ENCODE data around the gene MKLN1. TPM values are rescaled to one million over a fixed set of nuclear protein-coding genes. Genes with fewer than 3 reads are reported as not detected.

The MKLN1 gene
- total RNA-seq, 1 experiment from 2014 or later, result 90.2 TPM

DNA sequence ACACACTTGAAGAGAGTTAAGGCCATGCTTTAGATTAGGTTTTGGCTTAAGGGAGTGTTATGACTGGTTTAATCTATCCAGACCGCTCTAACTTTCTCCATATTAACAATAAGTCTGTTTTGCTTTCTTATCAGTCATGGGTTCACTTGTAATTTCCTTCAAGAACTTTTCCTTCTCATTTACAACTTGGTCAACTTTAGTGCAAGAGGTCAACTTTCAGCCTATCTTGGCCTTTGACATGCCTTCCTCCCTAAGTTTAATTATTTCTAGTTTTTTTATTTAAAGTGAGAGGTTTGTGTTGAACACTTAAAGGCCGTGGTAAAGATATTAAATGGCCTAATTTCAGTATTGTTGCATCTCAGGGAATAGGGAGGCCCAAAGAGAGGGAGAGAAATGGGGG lies 75.6 kb downstream of the MKLN1 start:
- BruUV-seq (replicated peaks), result no TSS peak
- H3K36me3 ChIP-seq (ENCODE audit: insufficient read depth, low read length, poor library complexity, severe bottlenecking), result peaks cover 48% of the 10 kb centered on the region
- intact Hi-C loops (cut with micrococcal nuclease; ENCODE audit: unreplicated experiment), result no loop called here
- no peaks in the 10 kb centered on the region for H3K27me3 ChIP-seq (replicated peaks; ENCODE audit: insufficient read depth, low read depth, low read length, poor library complexity)
- H3K9me3 ChIP-seq (ENCODE audit: low read depth, low read length, poor library complexity, severe bottlenecking), result peaks cover 16% of the 10 kb centered on the region
- ChIA-PET POLR2A (ENCODE audit: low non-redundant PET) (no interaction called here), CTCF (no interaction called here)
- H3K4me1 ChIP-seq (ENCODE audit: insufficient read depth, low read length, poor library complexity, severe bottlenecking), result no peaks in the 10 kb centered on the region
- TF ChIP-seq, protein P1, sequence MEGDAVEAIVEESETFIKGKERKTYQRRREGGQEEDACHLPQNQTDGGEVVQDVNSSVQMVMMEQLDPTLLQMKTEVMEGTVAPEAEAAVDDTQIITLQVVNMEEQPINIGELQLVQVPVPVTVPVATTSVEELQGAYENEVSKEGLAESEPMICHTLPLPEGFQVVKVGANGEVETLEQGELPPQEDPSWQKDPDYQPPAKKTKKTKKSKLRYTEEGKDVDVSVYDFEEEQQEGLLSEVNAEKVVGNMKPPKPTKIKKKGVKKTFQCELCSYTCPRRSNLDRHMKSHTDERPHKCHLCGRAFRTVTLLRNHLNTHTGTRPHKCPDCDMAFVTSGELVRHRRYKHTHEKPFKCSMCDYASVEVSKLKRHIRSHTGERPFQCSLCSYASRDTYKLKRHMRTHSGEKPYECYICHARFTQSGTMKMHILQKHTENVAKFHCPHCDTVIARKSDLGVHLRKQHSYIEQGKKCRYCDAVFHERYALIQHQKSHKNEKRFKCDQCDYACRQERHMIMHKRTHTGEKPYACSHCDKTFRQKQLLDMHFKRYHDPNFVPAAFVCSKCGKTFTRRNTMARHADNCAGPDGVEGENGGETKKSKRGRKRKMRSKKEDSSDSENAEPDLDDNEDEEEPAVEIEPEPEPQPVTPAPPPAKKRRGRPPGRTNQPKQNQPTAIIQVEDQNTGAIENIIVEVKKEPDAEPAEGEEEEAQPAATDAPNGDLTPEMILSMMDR (conservative IDR thresholded peaks at IDR 0.05; ENCODE audit: low read depth, low read length), result no peak
- TF ChIP-seq EZH2 (IDR thresholded peaks at IDR 0.05; ENCODE audit: borderline replicate concordance, low read depth, low read length, poor library complexity, severe bottlenecking), result no peak
- no peak for DNase-seq (ENCODE audit: low spot score)
- H3K27ac ChIP-seq (ENCODE audit: low read depth, low read length, poor library complexity, severe bottlenecking), result no peak overlapping the region
- H3K4me3 ChIP-seq (ENCODE audit: low read depth, low read length, poor library complexity, severe bottlenecking), result no peak overlapping the region

DNA sequence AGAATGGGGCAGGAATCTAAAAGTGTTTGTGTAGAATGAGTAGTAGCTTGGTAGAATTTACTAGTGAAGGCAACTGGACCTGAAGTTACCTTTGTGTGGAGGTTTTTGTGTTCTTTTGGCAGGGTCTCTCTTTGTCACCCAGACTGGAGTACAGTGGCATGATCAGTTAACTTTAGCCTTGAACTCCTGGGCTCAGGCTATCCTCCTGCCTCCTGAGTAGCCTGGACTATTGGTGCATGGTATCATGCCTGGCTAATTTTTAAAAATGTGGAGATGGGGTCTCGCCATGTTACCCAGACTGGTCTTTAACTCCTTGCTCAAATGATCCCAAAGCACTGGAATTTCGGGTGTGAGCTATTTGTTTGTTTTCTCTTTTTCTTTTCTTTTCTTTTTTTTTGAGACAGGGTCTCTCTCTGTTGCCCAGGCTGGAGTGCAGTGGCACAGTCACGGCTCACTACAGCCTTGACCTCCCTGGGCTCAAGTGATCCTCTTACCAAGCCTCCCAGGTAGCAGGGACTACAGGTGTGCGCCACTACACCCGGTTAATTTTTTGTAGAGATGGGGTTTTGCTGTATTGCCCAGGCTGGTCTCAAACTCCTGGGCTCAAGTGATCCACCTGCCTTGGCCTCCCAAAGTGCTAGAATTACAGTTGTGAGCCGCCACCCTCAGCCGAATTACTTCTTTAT lies 76.7 kb downstream of the MKLN1 start:
- no peak overlapping the region for H3K4me3 ChIP-seq (ENCODE audit: low read depth, low read length, poor library complexity, severe bottlenecking)
- H3K4me1 ChIP-seq (ENCODE audit: insufficient read depth, low read length, poor library complexity, severe bottlenecking), result no peaks in the 10 kb centered on the region
- H3K27ac ChIP-seq (ENCODE audit: low read depth, low read length, poor library complexity, severe bottlenecking), result no peak overlapping the region
- H3K9me3 ChIP-seq (ENCODE audit: low read depth, low read length, poor library complexity, severe bottlenecking), result peaks cover 16% of the 10 kb centered on the region
- TF ChIP-seq, protein P1 (conservative IDR thresholded peaks at IDR 0.05; ENCODE audit: low read depth, low read length), result no peak
- TF ChIP-seq EZH2 (IDR thresholded peaks at IDR 0.05; ENCODE audit: borderline replicate concordance, low read depth, low read length, poor library complexity, severe bottlenecking), result no peak
- DNase-seq (ENCODE audit: low spot score), result no peak
- no peaks in the 10 kb centered on the region for H3K27me3 ChIP-seq (replicated peaks; ENCODE audit: insufficient read depth, low read depth, low read length, poor library complexity)
- H3K36me3 ChIP-seq (ENCODE audit: insufficient read depth, low read length, poor library complexity, severe bottlenecking), result peaks cover 40% of the 10 kb centered on the region
- intact Hi-C loops (cut with micrococcal nuclease; ENCODE audit: unreplicated experiment), result no loop called here
- BruUV-seq (replicated peaks), result no TSS peak
- POLR2A ChIA-PET (ENCODE audit: low non-redundant PET), result no interaction called here
- CTCF ChIA-PET, result no interaction called here

DNA sequence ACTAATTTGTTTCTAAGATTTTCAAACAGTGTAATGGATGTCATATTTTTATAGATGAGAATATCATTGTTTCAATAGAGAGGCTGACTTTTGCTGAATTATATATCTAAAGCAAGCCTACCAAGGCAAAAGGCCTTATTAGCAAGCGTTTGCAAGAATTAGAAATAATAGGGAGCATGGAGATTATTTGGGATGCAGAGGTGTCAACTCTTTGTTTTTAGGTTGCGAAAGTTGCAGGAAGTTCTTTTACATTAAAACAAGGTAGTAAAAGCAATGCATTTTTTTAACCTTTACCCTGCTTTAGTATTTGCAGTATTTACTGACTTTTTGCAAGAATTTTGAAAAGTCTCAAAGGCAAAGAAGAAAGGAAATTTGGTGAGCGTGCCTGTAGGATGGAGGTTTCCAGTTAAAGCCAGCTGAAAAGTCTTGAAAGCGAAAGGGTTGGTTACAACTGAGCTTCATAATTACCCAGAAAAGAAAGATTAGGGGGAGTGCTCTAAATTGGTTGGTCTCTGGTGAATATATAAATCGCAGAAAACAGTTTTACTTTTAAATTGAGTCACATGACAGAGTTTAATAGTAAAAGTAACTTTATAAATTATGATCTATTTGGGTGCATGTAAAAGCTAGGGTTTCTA lies 81.6 kb downstream of the MKLN1 start:
- Histone ChIP-seq H3K9me3 (ENCODE audit: low read depth, low read length, poor library complexity, severe bottlenecking) (no peaks in the 10 kb centered on the region), H3K4me3 (ENCODE audit: low read depth, low read length, poor library complexity, severe bottlenecking) (no peak overlapping the region), H3K27me3 (replicated peaks; ENCODE audit: insufficient read depth, low read depth, low read length, poor library complexity) (no peaks in the 10 kb centered on the region), H3K4me1 (ENCODE audit: insufficient read depth, low read length, poor library complexity, severe bottlenecking) (no peaks in the 10 kb centered on the region), H3K27ac (ENCODE audit: low read depth, low read length, poor library complexity, severe bottlenecking) (no peak overlapping the region), H3K36me3 (ENCODE audit: insufficient read depth, low read length, poor library complexity, severe bottlenecking) (peaks cover 15% of the 10 kb centered on the region)
- intact Hi-C loops (cut with micrococcal nuclease; ENCODE audit: unreplicated experiment), result no loop called here
- ChIA-PET CTCF (no interaction called here), POLR2A (ENCODE audit: low non-redundant PET) (no interaction called here)
- no peak for DNase-seq (ENCODE audit: low spot score)
- TF ChIP-seq, protein P1 (conservative IDR thresholded peaks at IDR 0.05; ENCODE audit: low read depth, low read length), result no peak
- TF ChIP-seq EZH2 (IDR thresholded peaks at IDR 0.05; ENCODE audit: borderline replicate concordance, low read depth, low read length, poor library complexity, severe bottlenecking), result no peak
- no TSS peak for BruUV-seq (replicated peaks)
